KMS-11 (cell line): ENCODE data around the gene PCNX2.
A peak's percentile ranks its signal among the peaks of the same experiment; 100 is the strongest.

Source experiments
- H2AFZ ChIP-seq: fragments of 200-600 bp; sonication (generic); 2 replicates; pipeline ENCODE4 v1.6.1; 2016; ENCODE audit warnings: antibody characterized with exemption, mixed run types, low read depth
- H3K27ac ChIP-seq: fragments of 200-600 bp; sonication (generic); 2 replicates; pipeline ENCODE4 v1.6.1; 2016; ENCODE audit warnings: mild to moderate bottlenecking, mixed run types
- H3K27me3 ChIP-seq: fragments of 200-600 bp; sonication (generic); 2 replicates; pipeline ENCODE4 v1.6.1; 2017; ENCODE audit warnings: mild to moderate bottlenecking, low read depth, mixed run types, moderate library complexity; ENCODE audit not compliant: insufficient read depth
- H3K36me3 ChIP-seq: fragments of 200-600 bp; sonication (generic); 2 replicates; pipeline ENCODE4 v1.6.1; 2017; ENCODE audit warnings: mild to moderate bottlenecking, mixed run types; ENCODE audit not compliant: insufficient read depth
- H3K4me1 ChIP-seq: fragments of 200-600 bp; sonication (generic); 2 replicates; pipeline ENCODE4 v1.6.1; 2016; ENCODE audit warnings: mild to moderate bottlenecking, low read depth, mixed run types; ENCODE audit not compliant: poor library complexity, severe bottlenecking
- H3K4me2 ChIP-seq: fragments of 200-600 bp; sonication (generic); 2 replicates; pipeline ENCODE4 v1.7.0; 2016; ENCODE audit warnings: mild to moderate bottlenecking, mixed run types
- H3K4me3 ChIP-seq: fragments of 200-600 bp; sonication (generic); IDR thresholded peaks from 2 replicates; pipeline ENCODE4 v1.6.1; 2017; ENCODE audit warnings: low read depth, low read length, mixed read lengths; ENCODE audit not compliant: insufficient read depth
- H3K79me2 ChIP-seq: fragments of 200-600 bp; sonication (generic); 2 replicates; pipeline ENCODE4 v1.6.1; 2016; ENCODE audit warnings: low read depth, mixed run types; ENCODE audit not compliant: insufficient read depth
- H3K9ac ChIP-seq: fragments of 200-600 bp; sonication (generic); 2 replicates; pipeline ENCODE4 v1.6.1; 2016; ENCODE audit warnings: mild to moderate bottlenecking, mixed run types
- H4K20me1 ChIP-seq: fragments of 200-600 bp; sonication (generic); 2 replicates; pipeline ENCODE4 v1.6.1; 2016; ENCODE audit warnings: mild to moderate bottlenecking, mixed run types; ENCODE audit not compliant: insufficient read depth
- TF ChIP-seq, protein P1 (sequence below): fragments of 200-600 bp; sonication (generic); conservative IDR thresholded peaks from 2 replicates; pipeline ENCODE4 v1.6.1; 2017; ENCODE audit warnings: low read depth, mild to moderate bottlenecking, antibody characterized with exemption, low read length, moderate library complexity, mixed read lengths

PCNX2 gene, protein sequence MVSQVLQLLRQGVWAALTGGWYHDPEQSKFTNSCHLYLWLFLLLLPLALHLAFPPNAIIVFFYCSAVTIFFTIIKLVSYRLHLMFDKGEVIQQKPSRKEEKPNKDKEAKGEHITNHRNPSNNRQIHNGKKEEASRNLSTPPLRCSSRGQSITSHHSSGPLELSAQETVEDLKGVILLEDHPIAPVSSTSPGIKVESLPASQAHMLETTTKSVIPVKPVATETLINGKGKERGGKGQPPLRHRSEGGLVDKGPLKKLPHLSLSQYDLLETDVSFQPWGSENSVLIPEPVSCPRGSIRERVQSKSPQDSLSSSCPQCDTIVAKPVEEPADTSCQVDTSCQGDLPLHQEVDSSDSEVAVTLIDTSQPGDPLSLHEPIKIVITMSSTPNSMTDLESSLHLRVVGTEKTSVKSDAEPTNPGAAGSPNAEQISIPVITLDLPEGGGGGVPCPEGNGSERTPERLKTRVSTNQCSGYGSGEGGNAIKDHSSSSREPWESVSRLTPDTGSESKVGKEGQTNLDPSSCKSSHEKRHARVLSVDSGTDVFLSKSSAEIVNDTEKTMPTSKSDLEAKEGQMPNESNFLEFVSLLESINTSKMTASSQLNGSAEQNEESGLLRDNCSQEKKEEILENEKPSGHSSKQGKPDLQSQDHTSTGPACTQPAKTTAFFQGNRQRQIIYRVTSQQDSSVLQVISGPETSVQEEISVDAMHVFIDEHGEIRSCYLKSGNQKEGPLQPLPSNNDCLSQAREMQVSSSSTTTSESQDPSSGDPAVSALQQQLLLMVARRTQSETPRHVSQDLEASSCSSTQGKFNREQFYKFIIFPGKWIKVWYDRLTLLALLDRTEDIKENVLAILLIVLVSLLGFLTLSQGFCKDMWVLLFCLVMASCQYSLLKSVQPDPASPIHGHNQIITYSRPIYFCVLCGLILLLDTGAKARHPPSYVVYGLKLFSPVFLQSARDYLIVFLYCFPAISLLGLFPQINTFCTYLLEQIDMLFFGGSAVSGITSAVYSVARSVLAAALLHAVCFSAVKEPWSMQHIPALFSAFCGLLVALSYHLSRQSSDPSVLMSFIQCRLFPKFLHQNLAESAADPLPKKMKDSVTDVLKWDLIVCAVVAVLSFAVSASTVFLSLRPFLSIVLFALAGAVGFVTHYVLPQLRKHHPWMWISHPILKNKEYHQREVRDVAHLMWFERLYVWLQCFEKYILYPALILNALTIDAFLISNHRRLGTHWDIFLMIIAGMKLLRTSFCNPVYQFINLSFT (N-terminal part only)

DNA sequence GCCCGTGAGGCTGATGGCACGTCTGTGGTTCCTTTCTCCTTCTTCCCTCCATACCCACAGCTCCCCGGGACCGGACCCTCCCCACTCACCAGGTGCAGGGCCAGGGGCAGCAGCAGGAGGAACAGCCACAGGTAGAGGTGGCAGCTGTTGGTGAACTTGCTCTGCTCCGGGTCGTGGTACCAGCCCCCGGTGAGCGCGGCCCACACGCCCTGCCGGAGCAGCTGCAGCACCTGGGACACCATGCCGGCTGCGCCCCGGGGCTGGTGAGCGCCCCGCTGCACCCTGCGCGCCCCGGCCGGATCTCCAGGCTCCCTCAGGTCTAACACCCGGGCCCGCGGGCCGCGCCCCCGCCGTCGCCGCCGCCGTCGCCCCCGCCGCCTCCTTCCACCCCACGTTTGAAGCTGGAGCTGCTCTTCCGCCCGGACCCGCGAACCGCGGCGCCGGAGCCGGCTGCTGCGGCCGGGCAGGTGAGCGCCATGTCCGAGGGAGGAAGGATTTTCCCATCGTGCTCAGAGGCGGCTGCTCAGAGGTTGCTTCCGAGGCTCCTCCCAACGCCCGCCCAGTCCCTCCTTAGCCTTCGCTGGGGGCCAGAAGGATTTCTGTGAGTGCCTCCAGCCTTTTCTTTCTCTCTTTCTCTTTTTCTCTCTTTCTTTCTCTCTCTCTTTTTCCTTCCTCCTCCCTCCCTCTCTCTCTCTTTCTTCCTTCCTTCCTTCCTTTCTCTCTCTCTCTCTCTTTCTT lies at the start of gene PCNX2:
PCNX2 (minus strand) TSS at position 489 of the 738 bp plus-strand sequence; CDS start at position 242, 247 bp downstream.
- Histone ChIP-seq H3K27ac (no peak within 1 kb of the TSS), H3K4me2 (peak within 1 kb of the TSS; percentile 98), H3K36me3 (no peaks in the 10 kb centered on the region), H3K27me3 (no peaks in the 10 kb centered on the region), H2AFZ (peak within 1 kb of the TSS; percentile 97), H3K79me2 (no peaks in the 10 kb centered on the region), H3K4me1 (peaks cover 13% of the 10 kb centered on the region), H4K20me1 (no peaks in the 10 kb centered on the region), H3K9ac (peak within 1 kb of the TSS; percentile 42; the same call in 1 of the 2 replicates), H3K4me3 (peak within 1 kb of the TSS; percentile 92)
- TF ChIP-seq, protein P1, sequence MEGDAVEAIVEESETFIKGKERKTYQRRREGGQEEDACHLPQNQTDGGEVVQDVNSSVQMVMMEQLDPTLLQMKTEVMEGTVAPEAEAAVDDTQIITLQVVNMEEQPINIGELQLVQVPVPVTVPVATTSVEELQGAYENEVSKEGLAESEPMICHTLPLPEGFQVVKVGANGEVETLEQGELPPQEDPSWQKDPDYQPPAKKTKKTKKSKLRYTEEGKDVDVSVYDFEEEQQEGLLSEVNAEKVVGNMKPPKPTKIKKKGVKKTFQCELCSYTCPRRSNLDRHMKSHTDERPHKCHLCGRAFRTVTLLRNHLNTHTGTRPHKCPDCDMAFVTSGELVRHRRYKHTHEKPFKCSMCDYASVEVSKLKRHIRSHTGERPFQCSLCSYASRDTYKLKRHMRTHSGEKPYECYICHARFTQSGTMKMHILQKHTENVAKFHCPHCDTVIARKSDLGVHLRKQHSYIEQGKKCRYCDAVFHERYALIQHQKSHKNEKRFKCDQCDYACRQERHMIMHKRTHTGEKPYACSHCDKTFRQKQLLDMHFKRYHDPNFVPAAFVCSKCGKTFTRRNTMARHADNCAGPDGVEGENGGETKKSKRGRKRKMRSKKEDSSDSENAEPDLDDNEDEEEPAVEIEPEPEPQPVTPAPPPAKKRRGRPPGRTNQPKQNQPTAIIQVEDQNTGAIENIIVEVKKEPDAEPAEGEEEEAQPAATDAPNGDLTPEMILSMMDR: no peak

DNA sequence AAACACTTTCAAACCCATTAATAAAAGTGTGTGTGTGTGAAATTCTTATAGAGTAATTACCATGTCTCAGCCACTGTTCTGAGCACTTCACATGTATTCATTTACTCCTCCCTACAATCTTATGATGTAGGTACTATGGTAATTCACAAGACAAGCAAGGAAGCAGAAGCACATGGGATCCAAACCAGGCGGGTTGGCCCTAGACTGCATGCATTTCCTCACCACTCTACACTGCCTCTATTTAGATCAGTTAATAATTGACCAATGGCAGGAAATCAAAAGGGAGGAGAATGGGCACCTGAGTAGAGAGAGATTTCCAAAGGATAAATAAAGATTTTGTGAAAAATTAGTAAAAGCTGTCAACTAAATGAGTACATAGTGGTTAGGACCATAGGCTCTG lies 47.7 kb upstream of the PCNX2 start:
- H4K20me1 ChIP-seq: no peaks in the 10 kb centered on the region
- TF ChIP-seq, protein P1: no peak
- H3K9ac ChIP-seq: no peak overlapping the region
- H3K4me3 ChIP-seq: no peak overlapping the region
- no peaks in the 10 kb centered on the region for H3K27me3 ChIP-seq
- H3K4me2 ChIP-seq: no peak overlapping the region
- H3K36me3 ChIP-seq: no peaks in the 10 kb centered on the region
- no peaks in the 10 kb centered on the region for H3K4me1 ChIP-seq
- no peaks in the 10 kb centered on the region for H3K79me2 ChIP-seq
- H3K27ac ChIP-seq: no peak overlapping the region
- no peak overlapping the region for H2AFZ ChIP-seq

DNA sequence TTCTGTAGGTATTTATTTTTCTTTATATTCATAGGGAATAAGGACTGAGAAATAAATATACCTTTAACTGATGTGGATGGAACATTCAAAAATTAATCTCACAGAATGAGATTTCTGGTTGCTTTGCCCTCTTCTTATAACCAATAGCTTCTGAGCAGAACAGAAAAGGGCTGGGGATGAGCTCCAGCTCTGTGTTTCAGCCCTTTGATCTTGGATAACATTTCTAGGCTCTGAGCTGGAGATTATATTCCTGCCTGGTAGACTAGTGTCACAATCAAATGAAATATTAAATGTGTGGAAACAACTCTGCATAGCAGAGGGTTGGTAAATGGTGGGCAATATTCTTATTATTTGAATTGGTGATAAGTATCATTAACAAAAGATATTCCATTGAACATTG lies 46.6 kb upstream of the PCNX2 start:
- Histone ChIP-seq H4K20me1 (no peaks in the 10 kb centered on the region), H3K4me3 (no peak overlapping the region), H3K27ac (no peak overlapping the region), H3K79me2 (no peaks in the 10 kb centered on the region), H3K4me1 (no peaks in the 10 kb centered on the region), H3K27me3 (no peaks in the 10 kb centered on the region), H3K9ac (no peak overlapping the region), H3K4me2 (no peak overlapping the region), H3K36me3 (no peaks in the 10 kb centered on the region), H2AFZ (no peak overlapping the region)
- TF ChIP-seq, protein P1: no peak
